ENCODE results near the gene SNX24.

The SNX24 gene

DNA sequence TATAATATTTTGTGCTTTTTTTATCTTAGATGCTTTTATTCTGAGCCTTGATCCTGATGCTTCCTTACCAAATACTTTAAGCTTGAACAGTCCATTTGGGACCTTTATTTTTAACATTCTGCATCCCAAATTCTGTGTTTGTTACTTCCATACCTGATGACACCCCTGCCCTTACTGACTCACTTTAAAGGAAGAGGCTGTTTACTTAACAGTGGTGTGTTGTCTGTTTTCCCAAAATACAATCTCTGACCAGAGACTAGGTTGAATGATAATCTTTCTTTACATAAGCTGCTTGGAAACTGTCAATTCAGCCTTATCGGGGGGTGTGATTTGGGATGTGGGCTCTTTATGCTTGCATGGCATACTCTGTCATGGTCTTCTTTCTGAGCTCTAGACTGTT, 71.1 kb downstream of the SNX24 start:
- TF ChIP-seq ZFP30 (CRISPR knock-in tag; IDR thresholded peaks at IDR 0.05) (no peak), ZC3H10 (CRISPR knock-in tag; IDR thresholded peaks at IDR 0.05) (no peak), ZFP3 (CRISPR knock-in tag; IDR thresholded peaks at IDR 0.05) (no peak), ESRRG (CRISPR knock-in tag; IDR thresholded peaks at IDR 0.05) (no peak), CSDC2 (CRISPR knock-in tag; IDR thresholded peaks at IDR 0.05) (no peak), RARB (CRISPR knock-in tag; IDR thresholded peaks at IDR 0.05) (no peak), SNAI2 (CRISPR knock-in tag; IDR thresholded peaks at IDR 0.05) (no peak), ARNTL (CRISPR knock-in tag; IDR thresholded peaks at IDR 0.05; ENCODE audit: borderline replicate concordance, low read depth) (no peak), ZNF565 (CRISPR knock-in tag; conservative IDR thresholded peaks at IDR 0.05; ENCODE audit: low read depth) (no peak), GLIS3 (CRISPR knock-in tag; IDR thresholded peaks at IDR 0.05) (no peak), ZNF70 (CRISPR knock-in tag; IDR thresholded peaks at IDR 0.05) (no peak), ZNF8 (CRISPR knock-in tag; IDR thresholded peaks at IDR 0.05) (no peak), BACH2 (CRISPR knock-in tag; IDR thresholded peaks at IDR 0.05; ENCODE audit: borderline replicate concordance) (no peak), OSR1 (CRISPR knock-in tag; IDR thresholded peaks at IDR 0.05) (no peak), TOX (CRISPR knock-in tag; IDR thresholded peaks at IDR 0.05; ENCODE audit: borderline replicate concordance) (no peak)
- TF ChIP-seq, protein P1, sequence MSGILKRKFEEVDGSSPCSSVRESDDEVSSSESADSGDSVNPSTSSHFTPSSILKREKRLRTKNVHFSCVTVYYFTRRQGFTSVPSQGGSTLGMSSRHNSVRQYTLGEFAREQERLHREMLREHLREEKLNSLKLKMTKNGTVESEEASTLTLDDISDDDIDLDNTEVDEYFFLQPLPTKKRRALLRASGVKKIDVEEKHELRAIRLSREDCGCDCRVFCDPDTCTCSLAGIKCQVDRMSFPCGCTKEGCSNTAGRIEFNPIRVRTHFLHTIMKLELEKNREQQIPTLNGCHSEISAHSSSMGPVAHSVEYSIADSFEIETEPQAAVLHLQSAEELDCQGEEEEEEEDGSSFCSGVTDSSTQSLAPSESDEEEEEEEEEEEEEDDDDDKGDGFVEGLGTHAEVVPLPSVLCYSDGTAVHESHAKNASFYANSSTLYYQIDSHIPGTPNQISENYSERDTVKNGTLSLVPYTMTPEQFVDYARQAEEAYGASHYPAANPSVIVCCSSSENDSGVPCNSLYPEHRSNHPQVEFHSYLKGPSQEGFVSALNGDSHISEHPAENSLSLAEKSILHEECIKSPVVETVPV (CRISPR knock-in tag; IDR thresholded peaks at IDR 0.05), result no peak
- TF ChIP-seq, protein P2, sequence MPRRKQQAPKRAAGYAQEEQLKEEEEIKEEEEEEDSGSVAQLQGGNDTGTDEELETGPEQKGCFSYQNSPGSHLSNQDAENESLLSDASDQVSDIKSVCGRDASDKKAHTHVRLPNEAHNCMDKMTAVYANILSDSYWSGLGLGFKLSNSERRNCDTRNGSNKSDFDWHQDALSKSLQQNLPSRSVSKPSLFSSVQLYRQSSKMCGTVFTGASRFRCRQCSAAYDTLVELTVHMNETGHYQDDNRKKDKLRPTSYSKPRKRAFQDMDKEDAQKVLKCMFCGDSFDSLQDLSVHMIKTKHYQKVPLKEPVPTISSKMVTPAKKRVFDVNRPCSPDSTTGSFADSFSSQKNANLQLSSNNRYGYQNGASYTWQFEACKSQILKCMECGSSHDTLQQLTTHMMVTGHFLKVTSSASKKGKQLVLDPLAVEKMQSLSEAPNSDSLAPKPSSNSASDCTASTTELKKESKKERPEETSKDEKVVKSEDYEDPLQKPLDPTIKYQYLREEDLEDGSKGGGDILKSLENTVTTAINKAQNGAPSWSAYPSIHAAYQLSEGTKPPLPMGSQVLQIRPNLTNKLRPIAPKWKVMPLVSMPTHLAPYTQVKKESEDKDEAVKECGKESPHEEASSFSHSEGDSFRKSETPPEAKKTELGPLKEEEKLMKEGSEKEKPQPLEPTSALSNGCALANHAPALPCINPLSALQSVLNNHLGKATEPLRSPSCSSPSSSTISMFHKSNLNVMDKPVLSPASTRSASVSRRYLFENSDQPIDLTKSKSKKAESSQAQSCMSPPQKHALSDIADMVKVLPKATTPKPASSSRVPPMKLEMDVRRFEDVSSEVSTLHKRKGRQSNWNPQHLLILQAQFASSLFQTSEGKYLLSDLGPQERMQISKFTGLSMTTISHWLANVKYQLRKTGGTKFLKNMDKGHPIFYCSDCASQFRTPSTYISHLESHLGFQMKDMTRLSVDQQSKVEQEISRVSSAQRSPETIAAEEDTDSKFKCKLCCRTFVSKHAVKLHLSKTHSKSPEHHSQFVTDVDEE (CRISPR knock-in tag; IDR thresholded peaks at IDR 0.05), result no peak
- TF ChIP-seq, protein P3, sequence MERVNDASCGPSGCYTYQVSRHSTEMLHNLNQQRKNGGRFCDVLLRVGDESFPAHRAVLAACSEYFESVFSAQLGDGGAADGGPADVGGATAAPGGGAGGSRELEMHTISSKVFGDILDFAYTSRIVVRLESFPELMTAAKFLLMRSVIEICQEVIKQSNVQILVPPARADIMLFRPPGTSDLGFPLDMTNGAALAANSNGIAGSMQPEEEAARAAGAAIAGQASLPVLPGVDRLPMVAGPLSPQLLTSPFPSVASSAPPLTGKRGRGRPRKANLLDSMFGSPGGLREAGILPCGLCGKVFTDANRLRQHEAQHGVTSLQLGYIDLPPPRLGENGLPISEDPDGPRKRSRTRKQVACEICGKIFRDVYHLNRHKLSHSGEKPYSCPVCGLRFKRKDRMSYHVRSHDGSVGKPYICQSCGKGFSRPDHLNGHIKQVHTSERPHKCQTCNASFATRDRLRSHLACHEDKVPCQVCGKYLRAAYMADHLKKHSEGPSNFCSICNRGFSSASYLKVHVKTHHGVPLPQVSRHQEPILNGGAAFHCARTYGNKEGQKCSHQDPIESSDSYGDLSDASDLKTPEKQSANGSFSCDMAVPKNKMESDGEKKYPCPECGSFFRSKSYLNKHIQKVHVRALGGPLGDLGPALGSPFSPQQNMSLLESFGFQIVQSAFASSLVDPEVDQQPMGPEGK (CRISPR knock-in tag; IDR thresholded peaks at IDR 0.05; ENCODE audit: borderline replicate concordance), result no peak
- TF ChIP-seq, protein P4, sequence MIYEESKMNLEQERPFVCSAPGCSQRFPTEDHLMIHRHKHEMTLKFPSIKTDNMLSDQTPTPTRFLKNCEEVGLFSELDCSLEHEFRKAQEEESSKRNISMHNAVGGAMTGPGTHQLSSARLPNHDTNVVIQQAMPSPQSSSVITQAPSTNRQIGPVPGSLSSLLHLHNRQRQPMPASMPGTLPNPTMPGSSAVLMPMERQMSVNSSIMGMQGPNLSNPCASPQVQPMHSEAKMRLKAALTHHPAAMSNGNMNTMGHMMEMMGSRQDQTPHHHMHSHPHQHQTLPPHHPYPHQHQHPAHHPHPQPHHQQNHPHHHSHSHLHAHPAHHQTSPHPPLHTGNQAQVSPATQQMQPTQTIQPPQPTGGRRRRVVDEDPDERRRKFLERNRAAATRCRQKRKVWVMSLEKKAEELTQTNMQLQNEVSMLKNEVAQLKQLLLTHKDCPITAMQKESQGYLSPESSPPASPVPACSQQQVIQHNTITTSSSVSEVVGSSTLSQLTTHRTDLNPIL (CRISPR knock-in tag; IDR thresholded peaks at IDR 0.05; ENCODE audit: low read depth), result no peak
- TF ChIP-seq, protein P5, sequence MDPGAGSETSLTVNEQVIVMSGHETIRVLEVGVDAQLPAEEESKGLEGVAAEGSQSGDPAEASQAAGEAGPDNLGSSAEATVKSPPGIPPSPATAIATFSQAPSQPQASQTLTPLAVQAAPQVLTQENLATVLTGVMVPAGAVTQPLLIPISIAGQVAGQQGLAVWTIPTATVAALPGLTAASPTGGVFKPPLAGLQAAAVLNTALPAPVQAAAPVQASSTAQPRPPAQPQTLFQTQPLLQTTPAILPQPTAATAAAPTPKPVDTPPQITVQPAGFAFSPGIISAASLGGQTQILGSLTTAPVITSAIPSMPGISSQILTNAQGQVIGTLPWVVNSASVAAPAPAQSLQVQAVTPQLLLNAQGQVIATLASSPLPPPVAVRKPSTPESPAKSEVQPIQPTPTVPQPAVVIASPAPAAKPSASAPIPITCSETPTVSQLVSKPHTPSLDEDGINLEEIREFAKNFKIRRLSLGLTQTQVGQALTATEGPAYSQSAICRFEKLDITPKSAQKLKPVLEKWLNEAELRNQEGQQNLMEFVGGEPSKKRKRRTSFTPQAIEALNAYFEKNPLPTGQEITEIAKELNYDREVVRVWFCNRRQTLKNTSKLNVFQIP (CRISPR knock-in tag; IDR thresholded peaks at IDR 0.05; ENCODE audit: borderline replicate concordance, low read depth), result no peak

DNA sequence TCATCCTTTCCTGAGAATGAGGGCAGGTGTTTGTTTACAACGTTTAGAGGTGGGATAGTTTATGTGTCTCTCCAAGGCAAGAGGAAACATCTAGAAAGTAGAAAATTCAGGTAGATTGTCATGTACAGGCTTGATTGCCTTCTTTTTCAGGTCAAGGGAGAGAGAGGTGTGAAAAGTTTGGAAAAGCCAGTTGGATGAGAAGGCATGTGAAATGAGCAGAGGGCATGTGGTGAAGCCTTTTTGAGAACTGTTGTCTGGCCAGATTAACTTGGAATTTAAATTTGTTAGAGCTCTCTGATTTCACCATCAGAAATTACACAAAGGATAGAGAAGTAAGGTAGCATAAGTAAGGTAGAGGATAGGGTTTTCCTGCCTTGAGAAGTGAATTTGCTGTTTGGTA, 74.6 kb downstream of the SNX24 start:
- ATAC-seq, result no peak
- TF ChIP-seq TOX (CRISPR knock-in tag; IDR thresholded peaks at IDR 0.05; ENCODE audit: borderline replicate concordance) (no peak), ESRRG (CRISPR knock-in tag; IDR thresholded peaks at IDR 0.05) (no peak), SNAI2 (CRISPR knock-in tag; IDR thresholded peaks at IDR 0.05) (no peak), OSR1 (CRISPR knock-in tag; IDR thresholded peaks at IDR 0.05) (no peak), CSDC2 (CRISPR knock-in tag; IDR thresholded peaks at IDR 0.05) (no peak), TCF4 (CRISPR knock-in tag; IDR thresholded peaks at IDR 0.05; ENCODE audit: borderline replicate concordance) (no peak), ARNTL (CRISPR knock-in tag; IDR thresholded peaks at IDR 0.05; ENCODE audit: borderline replicate concordance, low read depth) (no peak), ZFP3 (CRISPR knock-in tag; IDR thresholded peaks at IDR 0.05) (no peak), ZFP30 (CRISPR knock-in tag; IDR thresholded peaks at IDR 0.05) (no peak), RARB (CRISPR knock-in tag; IDR thresholded peaks at IDR 0.05) (no peak)
- TF ChIP-seq, protein P3 (CRISPR knock-in tag; IDR thresholded peaks at IDR 0.05; ENCODE audit: borderline replicate concordance), result no peak
- TF ChIP-seq, protein P5 (CRISPR knock-in tag; IDR thresholded peaks at IDR 0.05; ENCODE audit: borderline replicate concordance, low read depth), result no peak

More for the DNA sequence above, 71.1 kb downstream of the SNX24 start:
- ATAC-seq, result no peak
